HEK293 (cell line): Measurements from ENCODE around the gene BET1L.

Experiments used
- CTCF ChIA-PET: fragments of 350-600 bp; formaldehyde crosslinking; extraction: SDS; loops from one replicate; lab custom pipeline; 2021; ENCODE audit warnings: antibody characterized with exemption; lab: Yijun Ruan, JAX
- POLR2A ChIA-PET: fragments of 300-600 bp; formaldehyde crosslinking; extraction: SDS; loops from one replicate; lab custom pipeline; 2020; ENCODE audit warnings: antibody characterized with exemption, inconsistent platforms; lab: Yijun Ruan, JAX
- H3K27ac ChIP-seq: fragments of 200-500 bp; sonication (Bioruptor generic); 2 replicates; pipeline ENCODE4 v1.5.1; 2014; ENCODE audit warnings: low read depth, low read length, control low read depth, inconsistent platforms; ENCODE audit errors: extremely low read depth
- H3K36me3 ChIP-seq, 2 experiments: fragments of 200-500 bp in 1 of 2; sonication (Bioruptor generic) in 1 of 2; 1 replicate in 1 of 2; 2 replicates in 1 of 2; pipeline ENCODE4 v1.5.1; 2014 to 2017; ENCODE audit warnings: inconsistent platforms in 2 of 2, low read length in 2 of 2; ENCODE audit not compliant: control insufficient read depth in 2 of 2, insufficient read depth in 1 of 2
- H3K4me1 ChIP-seq: fragments of 200-500 bp; sonication (Bioruptor generic); 2 replicates; pipeline ENCODE4 v1.5.1; 2014; ENCODE audit warnings: mild to moderate bottlenecking, low read length, inconsistent platforms; ENCODE audit not compliant: control insufficient read depth, insufficient read depth
- H3K4me3 ChIP-seq: 2 replicates; pipeline ENCODE4 v1.5.1; 2011; ENCODE audit warnings: low read depth, mild to moderate bottlenecking, control low read depth, low read length, moderate library complexity
- H3K9me3 ChIP-seq: fragments of 200-500 bp; sonication (Bioruptor generic); 2 replicates; pipeline ENCODE4 v1.5.1; 2014; ENCODE audit warnings: low read depth, low read length, inconsistent platforms; ENCODE audit not compliant: control insufficient read depth, insufficient read depth
- BCL11B ChIP-seq: fragments of 450-650 bp; formaldehyde crosslinking; IDR thresholded peaks from 2 replicates; pipeline ENCODE4 v1.5.1; 2016; ENCODE audit warnings: low read depth, missing biosample characterization, missing genetic modification characterization
- GLIS1 ChIP-seq: fragments of 450-650 bp; formaldehyde crosslinking; IDR thresholded peaks from 2 replicates; pipeline ENCODE4 v1.5.1; 2016; ENCODE audit warnings: missing biosample characterization, missing genetic modification characterization
- KLF8 ChIP-seq: fragments of 450-650 bp; formaldehyde crosslinking; IDR thresholded peaks from 2 replicates; pipeline ENCODE4 v1.5.1; 2016; ENCODE audit warnings: missing biosample characterization, missing genetic modification characterization
- PRDM1 ChIP-seq: fragments of 450-650 bp; formaldehyde crosslinking; IDR thresholded peaks from 2 replicates; pipeline ENCODE4; 2016; ENCODE audit warnings: missing biosample characterization, missing genetic modification characterization
- SP7 ChIP-seq: fragments of 450-650 bp; formaldehyde crosslinking; IDR thresholded peaks from 2 replicates; pipeline ENCODE4 v1.5.1; 2016; ENCODE audit warnings: missing biosample characterization, missing genetic modification characterization
- ZNF184 ChIP-seq: fragments of 450-650 bp; IDR thresholded peaks from 2 replicates; pipeline ENCODE4 v1.5.1; 2018; ENCODE audit warnings: missing biosample characterization, mild to moderate bottlenecking, missing genetic modification characterization
- ZNF239 ChIP-seq: fragments of 450-650 bp; formaldehyde crosslinking; IDR thresholded peaks from 2 replicates; pipeline ENCODE4 v1.5.1; 2016; ENCODE audit warnings: missing biosample characterization, missing genetic modification characterization
- ZNF24 ChIP-seq: fragments of 450-650 bp; formaldehyde crosslinking; IDR thresholded peaks from 2 replicates; pipeline ENCODE4 v1.5.1; 2016; ENCODE audit warnings: missing biosample characterization, missing genetic modification characterization
- ZNF426 ChIP-seq: fragments of 450-650 bp; formaldehyde crosslinking; IDR thresholded peaks from 2 replicates; pipeline ENCODE4 v1.5.1; 2017; ENCODE audit warnings: missing biosample characterization, missing genetic modification characterization, mild to moderate bottlenecking, inconsistent platforms, moderate library complexity
- ZNF48 ChIP-seq: fragments of 450-650 bp; formaldehyde crosslinking; IDR thresholded peaks from 2 replicates; pipeline ENCODE4 v1.5.1; 2016; ENCODE audit warnings: missing biosample characterization, missing genetic modification characterization
- ZNF510 ChIP-seq: fragments of 450-650 bp; formaldehyde crosslinking; IDR thresholded peaks from 2 replicates; pipeline ENCODE4 v1.5.1; 2018; ENCODE audit warnings: mild to moderate bottlenecking, missing genetic modification characterization, missing biosample characterization; ENCODE audit not compliant: insufficient replicate concordance
- ZNF560 ChIP-seq: fragments of 450-650 bp; formaldehyde crosslinking; IDR thresholded peaks from 2 replicates; pipeline ENCODE4 v1.5.1; 2017; ENCODE audit warnings: missing biosample characterization, missing genetic modification characterization, borderline replicate concordance
- ZNF596 ChIP-seq: fragments of 450-650 bp; IDR thresholded peaks from 2 replicates; pipeline ENCODE4 v1.5.0; 2018; ENCODE audit warnings: missing biosample characterization, mild to moderate bottlenecking, missing genetic modification characterization, moderate library complexity
- ZNF624 ChIP-seq: fragments of 450-650 bp; formaldehyde crosslinking; IDR thresholded peaks from 2 replicates; pipeline ENCODE4 v1.5.1; 2017; ENCODE audit warnings: missing biosample characterization, missing genetic modification characterization
- ZNF658 ChIP-seq: fragments of 450-650 bp; formaldehyde crosslinking; IDR thresholded peaks from 2 replicates; pipeline ENCODE4; 2016; ENCODE audit warnings: missing biosample characterization, missing genetic modification characterization
- ZNF776 ChIP-seq: fragments of 450-650 bp; formaldehyde crosslinking; IDR thresholded peaks from 2 replicates; pipeline ENCODE4 v1.5.0; 2017; ENCODE audit warnings: missing biosample characterization, missing genetic modification characterization, borderline replicate concordance
- ZNF792 ChIP-seq: fragments of 450-650 bp; formaldehyde crosslinking; IDR thresholded peaks from 2 replicates; pipeline ENCODE4 v1.5.1; 2016; ENCODE audit warnings: missing biosample characterization, missing genetic modification characterization
- ZNF843 ChIP-seq: fragments of 450-650 bp; formaldehyde crosslinking; IDR thresholded peaks from 2 replicates; pipeline ENCODE4 v1.5.1; 2016; ENCODE audit warnings: missing biosample characterization, missing genetic modification characterization
- ZSCAN16 ChIP-seq: fragments of 450-650 bp; formaldehyde crosslinking; IDR thresholded peaks from 2 replicates; pipeline ENCODE4 v1.5.1; 2016; ENCODE audit warnings: missing biosample characterization, missing genetic modification characterization
- TF ChIP-seq, protein P1 (sequence below): fragments of 450-650 bp; formaldehyde crosslinking; IDR thresholded peaks from 2 replicates; pipeline ENCODE4 v1.5.1; 2016; ENCODE audit warnings: missing biosample characterization, missing genetic modification characterization, borderline replicate concordance
- TF ChIP-seq, protein P2 (sequence below): fragments of 450-650 bp; formaldehyde crosslinking; IDR thresholded peaks from 2 replicates; pipeline ENCODE4 v1.5.1; 2016; ENCODE audit warnings: missing biosample characterization, missing genetic modification characterization

Gene BET1L

DNA sequence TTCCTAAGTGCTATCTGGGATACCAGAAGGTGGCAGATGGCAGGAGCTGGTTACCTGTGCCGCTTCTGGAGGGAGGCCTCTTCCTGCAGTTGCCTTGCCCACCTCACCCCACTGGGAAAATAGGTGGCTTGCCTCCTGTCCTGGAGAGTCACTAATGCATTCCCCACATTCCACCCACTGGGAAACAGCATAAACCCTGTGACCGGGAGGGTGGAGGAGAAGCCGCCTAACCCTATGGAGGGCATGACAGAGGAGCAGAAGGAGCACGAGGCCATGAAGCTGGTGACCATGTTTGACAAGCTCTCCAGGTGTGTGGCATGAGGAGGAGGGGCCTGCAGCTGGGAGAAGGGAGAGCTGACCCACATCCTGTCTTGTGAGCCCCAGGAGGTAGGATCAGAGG, 5.9 kb upstream of the BET1L start:
- Histone ChIP-seq H3K4me3 (no peak overlapping the region), H3K9me3 (no peaks in the 10 kb centered on the region), H3K4me1 (no peaks in the 10 kb centered on the region), H3K27ac (no peak overlapping the region), H3K36me3 (peaks cover 0 to 82% of the 10 kb centered on the region in 2 experiments; a peak in 1 of 3 replicates)
- POLR2A ChIA-PET, result no interaction called here
- TF ChIP-seq GLIS1 (0 out of 2 replicates have a peak, but pooled peaks have one; percentile 29), KLF8 (tag by site-specific recombination) (no peak)
- TF ChIP-seq, all 188 proteins: peak for 1
- CTCF ChIA-PET, result no interaction called here

DNA sequence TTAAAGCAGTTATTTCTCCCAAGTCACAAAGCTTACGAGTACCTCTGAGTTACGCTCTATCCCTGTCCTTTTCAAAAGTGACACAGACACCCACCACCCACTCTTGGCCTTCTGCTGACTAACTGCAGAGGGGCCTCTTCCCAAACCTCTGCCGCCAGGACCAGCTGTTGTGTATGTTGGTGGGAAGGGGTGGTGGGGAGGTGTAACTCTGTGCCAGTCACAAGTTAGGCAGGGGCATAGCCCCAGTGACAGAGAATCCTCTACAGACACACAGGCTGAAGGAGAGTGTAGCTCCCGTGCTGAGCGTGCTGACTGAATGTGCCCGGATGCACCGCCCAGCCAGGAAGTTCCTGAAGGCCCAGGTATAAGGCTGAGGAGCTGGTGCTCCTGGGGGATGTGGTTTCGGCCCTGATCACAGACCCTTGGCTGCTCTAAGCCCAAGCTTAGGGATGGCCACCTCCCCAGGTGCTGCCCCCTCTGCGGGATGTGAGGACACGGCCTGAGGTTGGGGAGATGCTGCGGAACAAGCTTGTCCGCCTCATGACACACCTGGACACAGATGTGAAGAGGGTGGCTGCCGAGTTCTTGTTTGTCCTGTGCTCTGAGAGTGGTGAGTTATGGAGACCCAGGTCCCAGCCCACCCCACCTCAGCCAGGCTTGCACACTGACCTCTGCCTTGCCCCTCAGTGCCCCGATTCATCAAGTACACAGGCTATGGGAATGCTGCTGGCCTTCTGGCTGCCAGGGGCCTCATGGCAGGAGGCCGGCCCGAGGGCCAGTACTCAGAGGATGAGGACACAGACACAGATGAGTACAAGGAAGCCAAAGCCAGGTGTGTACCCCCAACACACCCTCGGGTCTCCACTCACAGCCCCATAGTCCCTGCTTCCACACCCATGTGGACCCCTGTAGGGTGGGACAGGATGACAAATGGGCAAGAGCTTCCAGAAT, 5.2 kb upstream of the BET1L start:
- Histone ChIP-seq H3K4me1 (no peaks in the 10 kb centered on the region), H3K9me3 (no peaks in the 10 kb centered on the region), H3K36me3 (peaks cover 0 to 78% of the 10 kb centered on the region in 2 experiments; a peak in 1 of 3 replicates), H3K4me3 (no peak overlapping the region), H3K27ac (no peak overlapping the region)
- ChIA-PET CTCF (interaction anchor here (0.5 to 0.8 kb wide), 3 partner anchors 12 to 329 kb away, joined by 3 to 4 read pairs (median 4); no protein-coding TSS in a partner anchor), POLR2A (no interaction called here)
- TF ChIP-seq ZNF560 (tag by site-specific recombination), result no peak
- TF ChIP-seq ZNF510 (tag by site-specific recombination), result no peak
- TF ChIP-seq BCL11B (tag by site-specific recombination), result no peak
- no peak for TF ChIP-seq ZNF776 (tag by site-specific recombination)
- no peak for TF ChIP-seq ZNF596
- no peak for TF ChIP-seq ZNF48 (tag by site-specific recombination)
- no peak for TF ChIP-seq ZNF624 (tag by site-specific recombination)
- no peak for TF ChIP-seq ZNF239
- TF ChIP-seq ZNF843 (tag by site-specific recombination), result no peak
- TF ChIP-seq, protein P1, sequence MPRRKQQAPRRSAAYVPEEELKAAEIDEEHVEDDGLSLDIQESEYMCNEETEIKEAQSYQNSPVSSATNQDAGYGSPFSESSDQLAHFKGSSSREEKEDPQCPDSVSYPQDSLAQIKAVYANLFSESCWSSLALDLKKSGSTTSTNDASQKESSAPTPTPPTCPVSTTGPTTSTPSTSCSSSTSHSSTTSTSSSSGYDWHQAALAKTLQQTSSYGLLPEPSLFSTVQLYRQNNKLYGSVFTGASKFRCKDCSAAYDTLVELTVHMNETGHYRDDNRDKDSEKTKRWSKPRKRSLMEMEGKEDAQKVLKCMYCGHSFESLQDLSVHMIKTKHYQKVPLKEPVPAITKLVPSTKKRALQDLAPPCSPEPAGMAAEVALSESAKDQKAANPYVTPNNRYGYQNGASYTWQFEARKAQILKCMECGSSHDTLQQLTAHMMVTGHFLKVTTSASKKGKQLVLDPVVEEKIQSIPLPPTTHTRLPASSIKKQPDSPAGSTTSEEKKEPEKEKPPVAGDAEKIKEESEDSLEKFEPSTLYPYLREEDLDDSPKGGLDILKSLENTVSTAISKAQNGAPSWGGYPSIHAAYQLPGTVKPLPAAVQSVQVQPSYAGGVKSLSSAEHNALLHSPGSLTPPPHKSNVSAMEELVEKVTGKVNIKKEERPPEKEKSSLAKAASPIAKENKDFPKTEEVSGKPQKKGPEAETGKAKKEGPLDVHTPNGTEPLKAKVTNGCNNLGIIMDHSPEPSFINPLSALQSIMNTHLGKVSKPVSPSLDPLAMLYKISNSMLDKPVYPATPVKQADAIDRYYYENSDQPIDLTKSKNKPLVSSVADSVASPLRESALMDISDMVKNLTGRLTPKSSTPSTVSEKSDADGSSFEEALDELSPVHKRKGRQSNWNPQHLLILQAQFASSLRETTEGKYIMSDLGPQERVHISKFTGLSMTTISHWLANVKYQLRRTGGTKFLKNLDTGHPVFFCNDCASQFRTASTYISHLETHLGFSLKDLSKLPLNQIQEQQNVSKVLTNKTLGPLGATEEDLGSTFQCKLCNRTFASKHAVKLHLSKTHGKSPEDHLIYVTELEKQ (tag by site-specific recombination), result no peak
- no peak for TF ChIP-seq ZNF24 (tag by site-specific recombination)
- no peak for TF ChIP-seq ZNF184 (tag by site-specific recombination)
- no peak for TF ChIP-seq ZNF658

DNA sequence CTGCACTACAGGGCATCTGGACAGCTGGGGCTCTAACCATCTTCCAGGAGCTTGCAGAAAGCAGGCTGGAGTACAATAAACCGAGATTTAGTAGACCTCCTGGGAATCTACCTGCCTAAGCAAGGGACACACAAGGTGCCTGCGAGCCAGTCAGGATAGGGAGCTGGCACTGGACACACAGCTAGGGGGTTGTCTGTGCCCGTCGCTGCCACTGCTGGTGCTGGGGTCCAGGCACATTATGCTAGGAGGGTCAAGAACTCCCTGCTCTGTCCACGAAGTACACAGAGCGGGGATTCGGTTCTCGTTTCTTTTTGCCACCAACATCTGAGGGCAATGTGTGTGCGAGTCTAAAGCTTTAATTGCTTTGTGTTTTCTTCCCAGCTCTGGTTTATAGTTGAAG, 4.5 kb upstream of the BET1L start:
- ChIA-PET CTCF (interaction anchor here (0.5 to 0.8 kb wide), 3 partner anchors 12 to 329 kb away, joined by 3 to 4 read pairs (median 4); no protein-coding TSS in a partner anchor), POLR2A (no interaction called here)
- no peak overlapping the region for H3K4me3 ChIP-seq
- H3K27ac ChIP-seq, result no peak overlapping the region
- peaks cover 0 to 76% of the 10 kb centered on the region in 2 experiments; a peak in 1 of 3 replicates for H3K36me3 ChIP-seq
- no peaks in the 10 kb centered on the region for H3K4me1 ChIP-seq
- H3K9me3 ChIP-seq, result no peaks in the 10 kb centered on the region
- no peak for TF ChIP-seq ZNF426
- no peak for TF ChIP-seq ZSCAN16 (tag by site-specific recombination)
- TF ChIP-seq, protein P2, sequence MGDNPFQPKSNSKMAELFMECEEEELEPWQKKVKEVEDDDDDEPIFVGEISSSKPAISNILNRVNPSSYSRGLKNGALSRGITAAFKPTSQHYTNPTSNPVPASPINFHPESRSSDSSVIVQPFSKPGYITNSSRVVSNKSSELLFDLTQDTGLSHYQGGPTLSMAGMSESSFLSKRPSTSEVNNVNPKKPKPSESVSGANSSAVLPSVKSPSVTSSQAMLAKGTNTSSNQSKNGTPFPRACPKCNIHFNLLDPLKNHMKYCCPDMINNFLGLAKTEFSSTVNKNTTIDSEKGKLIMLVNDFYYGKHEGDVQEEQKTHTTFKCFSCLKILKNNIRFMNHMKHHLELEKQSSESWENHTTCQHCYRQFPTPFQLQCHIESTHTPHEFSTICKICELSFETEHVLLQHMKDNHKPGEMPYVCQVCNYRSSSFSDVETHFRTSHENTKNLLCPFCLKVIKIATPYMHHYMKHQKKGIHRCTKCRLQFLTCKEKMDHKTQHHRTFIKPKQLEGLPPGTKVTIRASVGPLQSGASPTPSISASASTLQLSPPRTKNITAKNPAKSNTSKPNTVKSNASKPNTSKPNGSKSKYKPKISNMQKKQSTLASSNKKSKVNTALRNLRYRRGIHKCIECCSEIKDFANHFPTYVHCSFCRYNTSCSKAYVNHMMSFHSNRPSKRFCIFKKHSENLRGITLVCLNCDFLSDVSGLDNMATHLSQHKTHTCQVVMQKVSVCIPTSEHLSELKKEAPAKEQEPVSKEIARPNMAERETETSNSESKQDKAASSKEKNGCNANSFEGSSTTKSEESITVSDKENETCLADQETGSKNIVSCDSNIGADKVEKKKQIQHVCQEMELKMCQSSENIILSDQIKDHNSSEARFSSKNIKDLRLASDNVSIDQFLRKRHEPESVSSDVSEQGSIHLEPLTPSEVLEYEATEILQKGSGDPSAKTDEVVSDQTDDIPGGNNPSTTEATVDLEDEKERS (tag by site-specific recombination), result no peak
- no peak for TF ChIP-seq SP7 (tag by site-specific recombination)
- TF ChIP-seq PRDM1 (tag by site-specific recombination), result no peak
- TF ChIP-seq ZNF792 (tag by site-specific recombination), result no peak
